Sigmoid colon (tissue), 4 donors: ENCODE data around the gene BICC1.

Source experiments
- POLR2AphosphoS5 ChIP-seq, 4 donors: sonication (generic); formaldehyde crosslinking; IDR thresholded peaks; one replicate each; pipeline ENCODE4 v1.6.1; 2017; ENCODE audit warnings: antibody characterized with exemption in 4 of 4
- TF ChIP-seq, protein P1 (sequence below), 4 experiments: fragments of 450-650 bp in 3 of 4; fragments of 200-600 bp in 1 of 4; IDR thresholded peaks; one replicate each; pipeline ENCODE4 v1.5.1; 2016 to 2019; ENCODE audit warnings: antibody characterized with exemption in 4 of 4, mild to moderate bottlenecking in 3 of 4, moderate library complexity in 2 of 4

- TF ChIP-seq, protein P1, sequence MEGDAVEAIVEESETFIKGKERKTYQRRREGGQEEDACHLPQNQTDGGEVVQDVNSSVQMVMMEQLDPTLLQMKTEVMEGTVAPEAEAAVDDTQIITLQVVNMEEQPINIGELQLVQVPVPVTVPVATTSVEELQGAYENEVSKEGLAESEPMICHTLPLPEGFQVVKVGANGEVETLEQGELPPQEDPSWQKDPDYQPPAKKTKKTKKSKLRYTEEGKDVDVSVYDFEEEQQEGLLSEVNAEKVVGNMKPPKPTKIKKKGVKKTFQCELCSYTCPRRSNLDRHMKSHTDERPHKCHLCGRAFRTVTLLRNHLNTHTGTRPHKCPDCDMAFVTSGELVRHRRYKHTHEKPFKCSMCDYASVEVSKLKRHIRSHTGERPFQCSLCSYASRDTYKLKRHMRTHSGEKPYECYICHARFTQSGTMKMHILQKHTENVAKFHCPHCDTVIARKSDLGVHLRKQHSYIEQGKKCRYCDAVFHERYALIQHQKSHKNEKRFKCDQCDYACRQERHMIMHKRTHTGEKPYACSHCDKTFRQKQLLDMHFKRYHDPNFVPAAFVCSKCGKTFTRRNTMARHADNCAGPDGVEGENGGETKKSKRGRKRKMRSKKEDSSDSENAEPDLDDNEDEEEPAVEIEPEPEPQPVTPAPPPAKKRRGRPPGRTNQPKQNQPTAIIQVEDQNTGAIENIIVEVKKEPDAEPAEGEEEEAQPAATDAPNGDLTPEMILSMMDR (IDR thresholded peaks at IDR 0.05) = no peak
- no peak for TF ChIP-seq POLR2AphosphoS5 (IDR thresholded peaks at IDR 0.05)
Measured at GRCh38 chr10:58599927-58600553, 87.4 kb downstream of the BICC1 start.
